Measurements from ENCODE around the gene FARP1.

The FARP1 gene

GRCh38 chr13:98260357-98261164 lies 117.7 kb downstream of the FARP1 start:
- Histone ChIP-seq H3K4me1 (ENCODE audit: control insufficient read depth, insufficient read depth, low read length) (no peaks in the 10 kb centered on the region), H3K36me3 (ENCODE audit: control insufficient read depth in 2 of 2, insufficient read depth in 1 of 2, low read length in 2 of 2) (no peaks in the 10 kb centered on the region), H3K9me3 (ENCODE audit: control insufficient read depth, insufficient read depth, low read depth, low read length) (no peaks in the 10 kb centered on the region), H3K4me3 (ENCODE audit: low read depth, low read length) (no peak overlapping the region), H3K27ac (ENCODE audit: extremely low read depth, low read depth, low read length) (no peak overlapping the region)
- TF ChIP-seq ZNF174 (tag by site-specific recombination; IDR thresholded peaks at IDR 0.05): no peak
- TF ChIP-seq BCL11B (tag by site-specific recombination; IDR thresholded peaks at IDR 0.05; ENCODE audit: low read depth): no peak
- ChIA-PET POLR2A (no interaction called here), CTCF (interaction anchor here (0.6 kb wide), 1 partner anchor 25 kb away, joined by 4 read pairs; no protein-coding TSS in a partner anchor)

GRCh38 chr13:98261165-98261702 lies 118.3 kb downstream of the FARP1 start:
- H3K27ac ChIP-seq (ENCODE audit: extremely low read depth, low read depth, low read length): no peak overlapping the region
- no peaks in the 10 kb centered on the region for H3K4me1 ChIP-seq (ENCODE audit: control insufficient read depth, insufficient read depth, low read length)
- 0 out of 2 replicates have a peak, but pooled peaks have one; percentile 20 for TF ChIP-seq EGR2 (tag by site-specific recombination; IDR thresholded peaks at IDR 0.05; ENCODE audit: low read depth)
- peak; percentile 61 for TF ChIP-seq ZFHX2 (tag by site-specific recombination; conservative IDR thresholded peaks at IDR 0.05)
- no peak for TF ChIP-seq SALL2 (tag by site-specific recombination; IDR thresholded peaks at IDR 0.05; ENCODE audit: borderline replicate concordance)
- ChIA-PET POLR2A (no interaction called here), CTCF (interaction anchor here (0.6 to 0.8 kb wide), 2 partner anchors 26 to 176 kb away, joined by 4 read pairs; no protein-coding TSS in a partner anchor)
- H3K4me3 ChIP-seq (ENCODE audit: low read depth, low read length): no peak overlapping the region
- H3K36me3 ChIP-seq (ENCODE audit: control insufficient read depth in 2 of 2, insufficient read depth in 1 of 2, low read length in 2 of 2): no peaks in the 10 kb centered on the region
- H3K9me3 ChIP-seq (ENCODE audit: control insufficient read depth, insufficient read depth, low read depth, low read length): no peaks in the 10 kb centered on the region

GRCh38 chr13:98262292-98262691 lies 119.4 kb downstream of the FARP1 start:
- TF ChIP-seq PRDM6 (tag by site-specific recombination; IDR thresholded peaks at IDR 0.05): peak; percentile 91
- TF ChIP-seq ZNF121 (tag by site-specific recombination; IDR thresholded peaks at IDR 0.05): no peak
- no peaks in the 10 kb centered on the region for H3K9me3 ChIP-seq (ENCODE audit: control insufficient read depth, insufficient read depth, low read depth, low read length)
- no peaks in the 10 kb centered on the region for H3K36me3 ChIP-seq (ENCODE audit: control insufficient read depth in 2 of 2, insufficient read depth in 1 of 2, low read length in 2 of 2)
- no peaks in the 10 kb centered on the region for H3K4me1 ChIP-seq (ENCODE audit: control insufficient read depth, insufficient read depth, low read length)
- ChIA-PET POLR2A (no interaction called here), CTCF (no interaction called here)
- H3K27ac ChIP-seq (ENCODE audit: extremely low read depth, low read depth, low read length): no peak overlapping the region
- no peak overlapping the region for H3K4me3 ChIP-seq (ENCODE audit: low read depth, low read length)

- no peaks in the 10 kb centered on the region for H3K36me3 ChIP-seq (ENCODE audit: control insufficient read depth in 2 of 2, insufficient read depth in 1 of 2, low read length in 2 of 2)
- no peaks in the 10 kb centered on the region for H3K9me3 ChIP-seq (ENCODE audit: control insufficient read depth, insufficient read depth, low read depth, low read length)
- no peak overlapping the region for H3K27ac ChIP-seq (ENCODE audit: extremely low read depth, low read depth, low read length)
- H3K4me3 ChIP-seq (ENCODE audit: low read depth, low read length): no peak overlapping the region
- ChIA-PET CTCF (no interaction called here), POLR2A (no interaction called here)
- TF ChIP-seq RBAK (tag by site-specific recombination; IDR thresholded peaks at IDR 0.05): no peak
- no peak for TF ChIP-seq ZSCAN4 (tag by site-specific recombination; IDR thresholded peaks at IDR 0.05)
- no peak for TF ChIP-seq ZNF23 (tag by site-specific recombination; IDR thresholded peaks at IDR 0.05; ENCODE audit: borderline replicate concordance)
- no peak for TF ChIP-seq ZBTB8A (tag by site-specific recombination; IDR thresholded peaks at IDR 0.05)
- TF ChIP-seq ZNF785 (tag by site-specific recombination; IDR thresholded peaks at IDR 0.05): no peak
- no peak for TF ChIP-seq ZNF132 (tag by site-specific recombination; IDR thresholded peaks at IDR 0.05; ENCODE audit: borderline replicate concordance)
- no peaks in the 10 kb centered on the region for H3K4me1 ChIP-seq (ENCODE audit: control insufficient read depth, insufficient read depth, low read length)
Measured at GRCh38 chr13:98263841-98264240, 120.9 kb downstream of the FARP1 start.
